A549 (cell line): ENCODE data around the gene SEMA5B. TPM values are rescaled to one million over a fixed set of nuclear protein-coding genes. Genes with fewer than 3 reads are reported as not detected.

ENCODE experiments used
- ATAC-seq, 2 experiments: fragments of 200-7000 bp in 1 of 2; fragments of >200 bp in 1 of 2; cut with Nextera tagmentation in 1 of 2; cut with Tn5 transposase in 1 of 2; 3 replicates each; pipeline versions ENCODE4 v1.8.0 to v1.9.1; 2018 to 2020; ENCODE audit warnings: mild to moderate bottlenecking in 1 of 2, moderate library complexity in 1 of 2
- CTCF ChIA-PET: fragments of 300-600 bp; sonication (Branson Sonifier 250); formaldehyde crosslinking; extraction: SDS; loops from one replicate; lab custom pipeline; 2021; ENCODE audit warnings: antibody characterized with exemption, inconsistent platforms; lab: Yijun Ruan, JAX
- POLR2A ChIA-PET: fragments of 350-600 bp; formaldehyde crosslinking; extraction: SDS; loops from one replicate; lab custom pipeline; 2021; ENCODE audit warnings: antibody characterized with exemption, inconsistent platforms; lab: Yijun Ruan, JAX
- DNase-seq, 2 experiments: peaks; one replicate each; pipeline versions ENCODE4 v3.0.0 to v3.0.0-alpha.2; 2011 to 2016; ENCODE audit warnings: low read depth in 1 of 2, low spot score in 1 of 2
- FAIRE-seq: peaks from 2 replicates; lab custom pipeline; 2011; peaks lifted over from hg19 to GRCh38; lab: Jason Lieb, UNC
- H3K27ac ChIP-seq, 2 experiments: fragments of >200 bp; sonication (Bioruptor Twin); formaldehyde crosslinking; 3 replicates each; pipeline ENCODE4 v1.5.1; 2016 to 2017
- H3K4me1 ChIP-seq: fragments of >200 bp; sonication (Bioruptor Twin); formaldehyde crosslinking; 3 replicates; pipeline ENCODE4 v1.6.1; 2016
- H3K4me2 ChIP-seq: fragments of >200 bp; sonication (Bioruptor Twin); formaldehyde crosslinking; 3 replicates; pipeline ENCODE4 v1.6.1; 2016
- H3K4me3 ChIP-seq: fragments of >200 bp; sonication (Bioruptor Twin); formaldehyde crosslinking; 3 replicates; pipeline ENCODE4 v1.5.1; 2016
- H3K9me3 ChIP-seq: fragments of >200 bp; sonication (Bioruptor Twin); formaldehyde crosslinking; 3 replicates; pipeline ENCODE4 v1.6.1; 2016
- CHD2 ChIP-seq: fragments of 150-350 bp; IDR thresholded peaks from 2 replicates; pipeline ENCODE4 v1.6.1; 2014; ENCODE audit warnings: low read length; ENCODE audit not compliant: partially characterized antibody
- EHMT2 ChIP-seq: fragments of 200-600 bp; sonication (generic); IDR thresholded peaks from 2 replicates; pipeline ENCODE4 v1.6.1; 2016; ENCODE audit warnings: antibody characterized with exemption, low read depth, mild to moderate bottlenecking, moderate library complexity
- FOSB ChIP-seq: fragments of 250-450 bp; sonication (Bioruptor Pico); IDR thresholded peaks from 2 replicates; pipeline ENCODE4 v1.5.0; 2020; ENCODE audit warnings: mild to moderate bottlenecking, moderate library complexity
- FOSL2 ChIP-seq, 2 experiments: fragments of 450-650 bp in 1 of 2; fragments of >200 bp in 1 of 2; sonication (Bioruptor Twin) in 1 of 2; formaldehyde crosslinking; IDR thresholded peaks; 2 replicates each; pipeline versions ENCODE4 v1.5.0 to v1.6.1; 2016 to 2020; ENCODE audit warnings: mild to moderate bottlenecking in 1 of 2, moderate library complexity in 1 of 2
- HDAC2 ChIP-seq: fragments of 200-600 bp; sonication (generic); IDR thresholded peaks from 2 replicates; pipeline ENCODE4 v1.6.1; 2016
- HES2 ChIP-seq: fragments of >200 bp; sonication (Bioruptor Twin); formaldehyde crosslinking; IDR thresholded peaks from 2 replicates; pipeline ENCODE4 v1.6.1; 2016
- HEYL ChIP-seq: fragments of 250-450 bp; sonication (Bioruptor Pico); IDR thresholded peaks from 2 replicates; pipeline ENCODE4 v1.8.0; 2021; ENCODE audit warnings: mild to moderate bottlenecking, moderate library complexity
- HOXA7 ChIP-seq: fragments of 250-450 bp; sonication (Bioruptor Pico); IDR thresholded peaks from 2 replicates; pipeline ENCODE4 v1.5.0; 2020; ENCODE audit warnings: mild to moderate bottlenecking, moderate library complexity
- JUN ChIP-seq, 2 experiments: fragments of >200 bp; sonication (Bioruptor Twin); formaldehyde crosslinking; IDR thresholded peaks; 2 replicates in 1 of 2; 3 replicates in 1 of 2; pipeline ENCODE4 v1.6.1; 2016 to 2017
- KDM1A ChIP-seq: fragments of 200-600 bp; sonication (generic); IDR thresholded peaks from 2 replicates; pipeline ENCODE4 v1.6.1; 2016; ENCODE audit warnings: low read depth, mild to moderate bottlenecking
- KDM5A ChIP-seq: fragments of 200-600 bp; sonication (generic); IDR thresholded peaks from 2 replicates; pipeline ENCODE4 v1.6.1; 2016; ENCODE audit warnings: antibody characterized with exemption, mild to moderate bottlenecking
- MAX ChIP-seq: IDR thresholded peaks from 2 replicates; pipeline ENCODE4 v1.6.1; 2012
- MYC ChIP-seq: IDR thresholded peaks from 2 replicates; pipeline ENCODE4 v1.6.1; 2012; ENCODE audit warnings: mild to moderate bottlenecking, inconsistent platforms, low read length, improper control_type of control experiment, borderline replicate concordance
- PBX3 ChIP-seq: IDR thresholded peaks from 2 replicates; pipeline ENCODE4 v1.6.1; 2012
- RARB ChIP-seq: fragments of 250-450 bp; sonication (Bioruptor Pico); IDR thresholded peaks from 2 replicates; pipeline ENCODE4 v1.8.0; 2021; ENCODE audit warnings: mild to moderate bottlenecking, moderate library complexity
- REST ChIP-seq: fragments of 200-600 bp; sonication (generic); IDR thresholded peaks from 2 replicates; pipeline ENCODE4 v1.6.1; 2016; ENCODE audit warnings: antibody characterized with exemption, mild to moderate bottlenecking, moderate library complexity
- SMC3 ChIP-seq: fragments of >200 bp; sonication (Bioruptor Twin); formaldehyde crosslinking; IDR thresholded peaks from 3 replicates; pipeline ENCODE4 v1.6.1; 2018; ENCODE audit warnings: inconsistent platforms
- SREBF2 ChIP-seq: fragments of 450-650 bp; IDR thresholded peaks from 2 replicates; pipeline ENCODE4 v1.6.1; 2014; ENCODE audit warnings: mild to moderate bottlenecking, moderate library complexity
- TFCP2L1 ChIP-seq: fragments of 250-450 bp; sonication (Bioruptor Pico); IDR thresholded peaks from 2 replicates; pipeline ENCODE4 v1.5.0; 2021; ENCODE audit warnings: mild to moderate bottlenecking
- TP53 ChIP-seq: fragments of 250-450 bp; sonication (Bioruptor Pico); IDR thresholded peaks from 2 replicates; pipeline ENCODE4 v1.5.0; 2021; ENCODE audit warnings: mild to moderate bottlenecking, moderate library complexity
- USF2 ChIP-seq: fragments of 450-650 bp; IDR thresholded peaks from 2 replicates; pipeline ENCODE4 v1.6.1; 2014; ENCODE audit warnings: antibody characterized with exemption
- ZC3H11A ChIP-seq: fragments of 450-650 bp; IDR thresholded peaks from 2 replicates; pipeline ENCODE4 v1.6.1; 2014; ENCODE audit warnings: antibody characterized with exemption, mild to moderate bottlenecking
- ZNF302 ChIP-seq: fragments of 250-450 bp; sonication (Bioruptor Pico); IDR thresholded peaks from 2 replicates; pipeline ENCODE4 v1.9.0; 2021; ENCODE audit warnings: inconsistent platforms, mild to moderate bottlenecking, moderate library complexity
- ZSCAN20 ChIP-seq: fragments of 250-450 bp; sonication (Bioruptor Pico); IDR thresholded peaks from 2 replicates; pipeline ENCODE4 v1.8.0; 2022; ENCODE audit warnings: mild to moderate bottlenecking, moderate library complexity
- WGBS: methylation state at CpG from one replicate; pipeline ENCODE4 v1.1.6; 2017; ENCODE audit errors: missing lambda C conversion rate; 5-methylcytosine and 5-hydroxymethylcytosine counted together
- polyA plus RNA-seq, 4 experiments: library from polyadenylated mRNA; depleted of rRNA in 3 of 4; stranded (reverse); fragments of >200 nt; fragmentation: RNase III in 1 of 4; extraction: RNeasy Plus Mini Kit Qiagen cat#74134 plus additional on column Dnase treatment in 1 of 4; gene quantifications; 2 replicates in 3 of 4; 3 replicates in 1 of 4; pipeline ENCODE4 v1.2.3, GENCODE V29; 2011 to 2017

SEMA5B gene
- polyA plus RNA-seq, 2 of the 4 experiments (the other 2 are of a cell fraction): 0.03 TPM; not detected in 1

GRCh38 chr3:122926322-122926721, 101.2 kb downstream of the SEMA5B start (continued):
- no peak for TF ChIP-seq TFCP2L1 (CRISPR knock-in tag)

- WGBS: 24% methylated on average over 1 of the region's 1 CpG
- Histone ChIP-seq H3K4me1 (no peaks in the 10 kb centered on the region), H3K27ac (no peak overlapping the region), H3K9me3 (no peaks in the 10 kb centered on the region), H3K4me2 (no peak overlapping the region), H3K4me3 (no peak overlapping the region)
- CTCF ChIA-PET: interaction anchor here (0.6 to 1.7 kb wide), 4 partner anchors 17 to 1464 kb away, joined by 3 to 10 read pairs (median 3); no protein-coding TSS in a partner anchor
- POLR2A ChIA-PET: no interaction called here
- DNase-seq: no peak
- TF ChIP-seq ZSCAN20 (CRISPR knock-in tag) (no peak), ZNF302 (CRISPR knock-in tag) (no peak), FOSB (no peak), TP53 (CRISPR knock-in tag) (no peak), ZC3H11A (no peak), KDM5A (no peak), HOXA7 (no peak), FOSL2 (IDR thresholded peaks at IDR 0.05) (no peak), FOSL2 (CRISPR knock-in tag; IDR thresholded peaks at IDR 0.05) (no peak), SREBF2 (no peak), MAX (no peak), EHMT2 (no peak), HDAC2 (no peak), REST (no peak), MYC (no peak), USF2 (no peak), TFCP2L1 (CRISPR knock-in tag) (no peak), CHD2 (no peak), SMC3 (no peak), JUN (IDR thresholded peaks at IDR 0.05) (no peak), HES2 (no peak)
- ATAC-seq: no peak
- no peak for FAIRE-seq
Observed at GRCh38 chr3:122925756-122926155, 101.8 kb downstream of the SEMA5B start.

- Histone ChIP-seq H3K4me3 (no peak overlapping the region), H3K9me3 (no peaks in the 10 kb centered on the region), H3K4me2 (no peak overlapping the region), H3K4me1 (no peaks in the 10 kb centered on the region)
- ATAC-seq: no peak
- CTCF ChIA-PET: interaction anchor here (1.7 kb wide), 1 partner anchor 19 kb away, joined by 3 read pairs; no protein-coding TSS in a partner anchor
- TF ChIP-seq KDM1A (no peak), RARB (CRISPR knock-in tag) (no peak), PBX3 (no peak), HEYL (CRISPR knock-in tag) (no peak)
- TF ChIP-seq, all 56 proteins: peak for 0
- no peak overlapping the region for H3K27ac ChIP-seq
- POLR2A ChIA-PET: no interaction called here
- WGBS: 54% methylated on average over 2 of the region's 2 CpGs
- FAIRE-seq (no peak), DNase-seq (no peak)
Observed at GRCh38 chr3:122924056-122924455, 103.5 kb downstream of the SEMA5B start.
